OCI-LY1 (cell line): ENCODE data around the gene QKI.

ENCODE experiments used
- H2AFZ ChIP-seq: fragments of 200-600 bp; sonication (generic), shearing (Covaris generic); 2 replicates; pipeline ENCODE4 v1.6.0; 2014; ENCODE audit warnings: antibody characterized with exemption, mild to moderate bottlenecking, low read length
- H3F3A ChIP-seq: fragments of 200-600 bp; sonication (generic), shearing (Covaris generic); 2 replicates; pipeline ENCODE4 v1.6.0; 2014; ENCODE audit warnings: mild to moderate bottlenecking, antibody characterized with exemption, low read length, moderate library complexity; ENCODE audit not compliant: insufficient read depth
- H3K27ac ChIP-seq: fragments of 200-600 bp; sonication (generic); 2 replicates; pipeline ENCODE4 v1.5.1; 2014; ENCODE audit warnings: low read length, mixed run types, mild to moderate bottlenecking, low read depth; ENCODE audit not compliant: poor library complexity, severe bottlenecking
- H3K27me3 ChIP-seq: fragments of 200-600 bp; sonication (generic); 2 replicates; pipeline ENCODE4 v1.6.0; 2014; ENCODE audit warnings: antibody characterized with exemption, mild to moderate bottlenecking, low read length, moderate library complexity; ENCODE audit not compliant: insufficient read depth
- H3K36me3 ChIP-seq: fragments of 200-600 bp; sonication (generic); 2 replicates; pipeline ENCODE4 v1.6.1; 2014; ENCODE audit warnings: mild to moderate bottlenecking, antibody characterized with exemption, low read length, moderate library complexity, mixed read lengths; ENCODE audit not compliant: insufficient read depth
- H3K4me1 ChIP-seq: fragments of 200-600 bp; sonication (generic); 2 replicates; pipeline ENCODE4 v1.5.1; 2014; ENCODE audit warnings: mild to moderate bottlenecking, low read length, moderate library complexity; ENCODE audit not compliant: insufficient read depth, severe bottlenecking
- H3K4me2 ChIP-seq: fragments of 200-600 bp; sonication (generic), shearing (Covaris generic); 2 replicates; pipeline ENCODE4 v1.6.1; 2014; ENCODE audit warnings: low read length
- H3K4me3 ChIP-seq: fragments of 200-600 bp; sonication (generic); 2 replicates; pipeline ENCODE4 v1.5.1; 2014; ENCODE audit warnings: low read length, low read depth, mild to moderate bottlenecking, mixed read lengths; ENCODE audit not compliant: poor library complexity, severe bottlenecking
- H3K79me2 ChIP-seq: fragments of 200-600 bp; shearing (Covaris generic); 2 replicates; pipeline ENCODE4 v1.6.1; 2016; ENCODE audit warnings: mixed run types, low read length, mixed read lengths; ENCODE audit not compliant: insufficient read depth
- H3K9ac ChIP-seq: fragments of 200-600 bp; sonication (generic), shearing (Covaris generic); 2 replicates; pipeline ENCODE4 v1.6.1; 2014; ENCODE audit warnings: mild to moderate bottlenecking, low read length, mixed read lengths
- H3K9me2 ChIP-seq: fragments of 200-600 bp; sonication (generic), shearing (Covaris generic); 2 replicates; pipeline ENCODE4 v1.6.1; 2014; ENCODE audit warnings: low read depth, mild to moderate bottlenecking, low read length, mixed read lengths
- H3K9me3 ChIP-seq: fragments of 200-600 bp; shearing (Covaris generic); 2 replicates; pipeline ENCODE4 v1.6.1; 2014; ENCODE audit warnings: low read length, mixed read lengths
- H4K20me1 ChIP-seq: fragments of 200-600 bp; sonication (generic), shearing (Covaris generic); 2 replicates; pipeline ENCODE4 v1.6.0; 2016; ENCODE audit warnings: mild to moderate bottlenecking, low read length; ENCODE audit not compliant: insufficient read depth
- CTCF ChIP-seq: fragments of 200-600 bp; sonication (generic), shearing (Covaris generic); IDR thresholded peaks from 2 replicates; pipeline ENCODE4 v1.5.1; 2017; ENCODE audit warnings: mild to moderate bottlenecking, antibody characterized with exemption, low read length, moderate library complexity, mixed read lengths
- EZH2 ChIP-seq: fragments of 200-600 bp; sonication (generic), shearing (Covaris generic); IDR thresholded peaks from 2 replicates; pipeline ENCODE4 v1.8.0; 2017; ENCODE audit warnings: borderline replicate concordance, mixed run types, mild to moderate bottlenecking, antibody characterized with exemption, low read length, moderate library complexity, mixed read lengths

Gene QKI

GRCh38 chr6:163565140-163565539 lies 150.6 kb downstream of the QKI start:
- Histone ChIP-seq H3K27ac (no peak overlapping the region), H3K27me3 (no peaks in the 10 kb centered on the region), H3K9me3 (no peaks in the 10 kb centered on the region), H3K9ac (no peak overlapping the region), H3K9me2 (no peaks in the 10 kb centered on the region), H3F3A (no peaks in the 10 kb centered on the region; the same call in 1 of the 2 replicates), H3K4me3 (no peak overlapping the region), H3K4me1 (no peaks in the 10 kb centered on the region), H3K4me2 (no peak overlapping the region), H3K36me3 (peaks cover 24% of the 10 kb centered on the region), H3K79me2 (no peaks in the 10 kb centered on the region), H2AFZ (no peak overlapping the region), H4K20me1 (no peaks in the 10 kb centered on the region)
- no peak for TF ChIP-seq EZH2
- TF ChIP-seq CTCF: no peak

GRCh38 chr6:163566056-163566455 lies 151.5 kb downstream of the QKI start:
- H3K4me2 ChIP-seq: no peak overlapping the region
- TF ChIP-seq CTCF (no peak), EZH2 (no peak)
- H3K36me3 ChIP-seq: peaks cover 32% of the 10 kb centered on the region
- H3K79me2 ChIP-seq: no peaks in the 10 kb centered on the region
- no peak overlapping the region for H3K9ac ChIP-seq
- H2AFZ ChIP-seq: no peak overlapping the region
- H4K20me1 ChIP-seq: no peaks in the 10 kb centered on the region
- no peaks in the 10 kb centered on the region for H3K4me1 ChIP-seq
- H3K9me2 ChIP-seq: no peaks in the 10 kb centered on the region
- H3K4me3 ChIP-seq: no peak overlapping the region
- H3K27ac ChIP-seq: no peak overlapping the region
- H3F3A ChIP-seq: no peaks in the 10 kb centered on the region; the same call in 1 of the 2 replicates
- H3K9me3 ChIP-seq: no peaks in the 10 kb centered on the region
- no peaks in the 10 kb centered on the region for H3K27me3 ChIP-seq

- H3K27me3 ChIP-seq: no peaks in the 10 kb centered on the region
- no peak overlapping the region for H2AFZ ChIP-seq
- no peaks in the 10 kb centered on the region for H3K9me3 ChIP-seq
- no peaks in the 10 kb centered on the region for H3K9me2 ChIP-seq
- no peaks in the 10 kb centered on the region for H3K79me2 ChIP-seq
- peaks cover 36% of the 10 kb centered on the region for H3K36me3 ChIP-seq
- H4K20me1 ChIP-seq: no peaks in the 10 kb centered on the region
- H3K4me1 ChIP-seq: no peaks in the 10 kb centered on the region
- no peak overlapping the region for H3K4me2 ChIP-seq
- H3K27ac ChIP-seq: no peak overlapping the region
- H3K9ac ChIP-seq: no peak overlapping the region
- no peak overlapping the region for H3K4me3 ChIP-seq
- no peaks in the 10 kb centered on the region; the same call in 1 of the 2 replicates for H3F3A ChIP-seq
- no peak for TF ChIP-seq CTCF
These were observed 153.8 kb downstream of the QKI start for GRCh38 chr6:163568275-163568674.
